MG63 (cell line): ENCODE results near the gene ASB2. TPM values are rescaled to one million over a fixed set of nuclear protein-coding genes. Genes with fewer than 3 reads are reported as not detected.

ENCODE experiments used
- DNase-seq: peaks from one replicate; pipeline ENCODE4 v3.0.0-alpha.2; 2020
- H3K27me3 ChIP-seq: fragments of 250-450 bp; sonication (Bioruptor Pico); 2 replicates; pipeline ENCODE4 v1.5.1; 2020; ENCODE audit warnings: mild to moderate bottlenecking, moderate library complexity
- H3K36me3 ChIP-seq: fragments of 250-450 bp; sonication (Bioruptor Pico); 2 replicates; pipeline ENCODE4 v1.5.1; 2020; ENCODE audit warnings: mild to moderate bottlenecking, moderate library complexity
- H3K4me3 ChIP-seq: fragments of 250-450 bp; sonication (Bioruptor Pico); 2 replicates; pipeline ENCODE4 v1.5.1; 2020; ENCODE audit warnings: mild to moderate bottlenecking, moderate library complexity
- H3K9me3 ChIP-seq: fragments of 250-450 bp; sonication (Bioruptor Pico); 2 replicates; pipeline ENCODE4 v1.5.1; 2020; ENCODE audit warnings: mild to moderate bottlenecking, moderate library complexity
- total RNA-seq: library from RNA; depleted of rRNA; stranded (reverse); fragments of >200 nt; shearing (Covaris generic); gene quantifications from 2 replicates; pipeline ENCODE4 v1.2.3, GENCODE V29; 2014; ENCODE audit warnings: low replicate concordance

Gene ASB2
- total RNA-seq, 1 experiment from 2014 or later = not detected

- Histone ChIP-seq H3K4me3 (no peak overlapping the region), H3K9me3 (no peaks in the 10 kb centered on the region), H3K27me3 (no peaks in the 10 kb centered on the region), H3K36me3 (no peaks in the 10 kb centered on the region)
- DNase-seq = no peak
Measured at GRCh38 chr14:93989939-93990338, 13.6 kb upstream of the ASB2 start.

- no peaks in the 10 kb centered on the region for H3K36me3 ChIP-seq
- no peak overlapping the region for H3K4me3 ChIP-seq
- DNase-seq = no peak
- H3K27me3 ChIP-seq = no peaks in the 10 kb centered on the region
- no peaks in the 10 kb centered on the region for H3K9me3 ChIP-seq
Measured at GRCh38 chr14:93987815-93988476, 11.6 kb upstream of the ASB2 start.

DNA sequence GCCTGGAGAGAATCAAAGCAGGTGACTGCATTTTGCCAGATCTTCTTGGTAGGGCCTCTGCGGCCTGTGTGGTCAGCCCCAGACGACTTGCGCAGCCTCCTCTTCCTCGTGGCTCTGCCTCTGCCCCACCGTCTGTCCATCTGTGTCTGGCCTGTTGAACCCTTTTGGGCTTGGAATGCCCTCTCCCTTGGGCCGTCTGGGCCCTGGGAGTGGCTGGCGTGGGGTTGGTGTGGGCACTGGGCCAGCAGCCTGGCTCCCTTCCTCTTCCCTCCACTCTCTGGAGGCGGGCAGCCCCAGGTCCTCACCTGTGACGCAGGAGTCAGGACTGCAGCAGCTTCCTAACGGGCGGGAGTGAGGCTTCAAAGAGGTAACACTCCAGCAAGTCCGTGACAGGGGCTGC, 11.0 kb upstream of the ASB2 start:
- Histone ChIP-seq H3K4me3 (no peak overlapping the region), H3K27me3 (no peaks in the 10 kb centered on the region), H3K9me3 (no peaks in the 10 kb centered on the region), H3K36me3 (no peaks in the 10 kb centered on the region)
- DNase-seq = no peak

DNA sequence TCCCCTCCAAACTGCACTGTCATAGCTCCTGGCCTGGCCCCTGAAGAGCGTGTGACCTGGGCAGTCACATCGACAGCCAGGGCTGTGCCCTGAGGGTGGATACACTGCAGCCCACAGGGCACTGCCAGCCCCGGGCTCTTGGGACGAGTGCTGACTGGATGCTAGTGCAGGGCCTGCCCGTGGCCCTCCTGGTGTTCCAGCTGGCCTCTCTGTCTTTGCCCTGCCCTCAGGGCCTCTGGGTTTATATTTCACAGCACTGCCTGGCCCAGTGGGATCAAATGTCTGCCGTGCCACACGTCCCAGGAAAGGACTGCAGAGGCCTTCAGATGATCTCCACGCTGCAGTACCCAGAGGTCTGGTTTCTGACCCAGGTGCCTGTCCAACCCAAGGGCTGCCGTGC, 10.6 kb upstream of the ASB2 start:
- DNase-seq = no peak

DNA sequence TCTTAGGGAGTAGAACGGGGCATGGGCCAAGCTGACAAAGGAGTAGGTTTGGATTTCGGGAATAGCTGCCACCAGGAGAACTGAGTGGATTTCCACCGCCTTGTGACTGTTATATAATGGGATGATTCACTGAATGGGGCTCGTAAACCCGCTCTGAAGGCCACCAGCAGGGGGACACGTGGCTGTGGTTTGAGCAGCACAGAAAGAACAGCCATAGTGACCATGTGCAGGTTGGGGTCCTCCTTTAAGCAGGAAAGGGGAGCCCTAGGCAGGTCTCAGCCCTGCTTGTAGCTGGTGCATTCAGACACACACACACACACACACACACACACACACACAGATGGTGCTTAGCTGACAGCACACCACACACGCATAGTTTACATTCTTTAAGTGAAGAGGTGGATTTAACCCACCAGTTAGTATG, 8.6 kb upstream of the ASB2 start:
- no peaks in the 10 kb centered on the region for H3K9me3 ChIP-seq
- H3K4me3 ChIP-seq = no peak overlapping the region
- H3K27me3 ChIP-seq = no peaks in the 10 kb centered on the region
- DNase-seq = peak; percentile 51
- H3K36me3 ChIP-seq = no peaks in the 10 kb centered on the region

More for the DNA sequence above, 10.6 kb upstream of the ASB2 start:
- Histone ChIP-seq H3K4me3 (no peak overlapping the region), H3K27me3 (no peaks in the 10 kb centered on the region), H3K9me3 (no peaks in the 10 kb centered on the region), H3K36me3 (no peaks in the 10 kb centered on the region)

- H3K9me3 ChIP-seq = no peaks in the 10 kb centered on the region
- DNase-seq = peak; percentile 57
Measured at GRCh38 chr14:93984070-93984469, 7.7 kb upstream of the ASB2 start.

GRCh38 chr14:93982230-93983007, 6.0 kb upstream of the ASB2 start:
- Histone ChIP-seq H3K27me3 (no peaks in the 10 kb centered on the region), H3K36me3 (no peaks in the 10 kb centered on the region), H3K4me3 (no peak overlapping the region), H3K9me3 (no peaks in the 10 kb centered on the region)
- DNase-seq = no peak

More at GRCh38 chr14:93984070-93984469, 7.7 kb upstream of the ASB2 start:
- no peaks in the 10 kb centered on the region for H3K27me3 ChIP-seq
- no peaks in the 10 kb centered on the region for H3K36me3 ChIP-seq
- no peak overlapping the region for H3K4me3 ChIP-seq

GRCh38 chr14:93981316-93982229, 5.2 kb upstream of the ASB2 start:
- DNase-seq = no peak
- Histone ChIP-seq H3K27me3 (no peaks in the 10 kb centered on the region), H3K9me3 (no peaks in the 10 kb centered on the region), H3K4me3 (no peak overlapping the region), H3K36me3 (no peaks in the 10 kb centered on the region)

DNA sequence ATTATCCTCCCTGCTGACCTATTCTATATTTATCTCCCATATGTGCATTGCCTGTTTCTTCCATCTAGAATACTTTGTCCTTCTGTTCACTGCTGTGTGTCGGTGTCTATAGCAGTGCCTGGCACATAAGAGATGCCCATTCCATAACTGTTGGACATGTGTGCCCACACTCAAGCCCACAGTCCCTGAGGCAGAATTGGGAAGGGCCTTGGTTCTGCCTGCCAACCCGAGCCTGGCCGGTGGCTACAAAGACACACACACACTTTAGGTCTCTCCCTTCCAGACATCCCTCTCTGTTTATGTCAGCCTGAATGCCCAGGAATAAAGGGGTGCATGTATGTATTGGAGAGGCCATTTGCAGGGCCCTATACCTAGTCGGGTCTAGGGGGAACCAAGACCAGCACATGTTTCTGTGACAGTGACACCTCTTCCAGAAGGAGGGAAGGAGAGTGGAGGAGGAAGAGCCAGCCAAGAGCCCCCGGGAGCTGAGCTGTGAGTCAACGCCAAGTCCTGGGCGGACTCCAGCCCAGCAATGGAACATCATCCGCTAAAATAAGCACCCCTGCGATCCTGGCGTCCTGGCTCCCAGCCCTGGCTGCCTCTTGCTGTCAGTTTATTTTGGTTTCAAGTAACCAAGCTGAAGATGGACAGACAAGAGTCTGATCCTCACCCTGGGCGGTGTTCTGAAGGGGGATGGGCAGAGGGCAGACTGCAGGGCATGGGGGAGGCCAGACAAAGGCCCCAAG, 4.3 kb upstream of the ASB2 start:
- Histone ChIP-seq H3K27me3 (no peaks in the 10 kb centered on the region), H3K36me3 (no peaks in the 10 kb centered on the region), H3K9me3 (no peaks in the 10 kb centered on the region), H3K4me3 (no peak overlapping the region)
- DNase-seq = peak; percentile 87

- H3K27me3 ChIP-seq = no peaks in the 10 kb centered on the region
- H3K9me3 ChIP-seq = no peaks in the 10 kb centered on the region
- no peak for DNase-seq
- H3K4me3 ChIP-seq = no peak overlapping the region
- no peaks in the 10 kb centered on the region for H3K36me3 ChIP-seq
Measured at GRCh38 chr14:93978735-93979134, 2.4 kb upstream of the ASB2 start.

GRCh38 chr14:93977790-93978581, 1.6 kb upstream of the ASB2 start:
- H3K27me3 ChIP-seq = no peaks in the 10 kb centered on the region
- no peaks in the 10 kb centered on the region for H3K9me3 ChIP-seq
- no peak for DNase-seq
- H3K36me3 ChIP-seq = no peaks in the 10 kb centered on the region
- no peak overlapping the region for H3K4me3 ChIP-seq

GRCh38 chr14:93977171-93977570, 801 bp upstream of the ASB2 start:
- no peak overlapping the region for H3K4me3 ChIP-seq
- DNase-seq = no peak
- no peaks in the 10 kb centered on the region for H3K27me3 ChIP-seq
- no peaks in the 10 kb centered on the region for H3K36me3 ChIP-seq
- no peaks in the 10 kb centered on the region for H3K9me3 ChIP-seq

DNA sequence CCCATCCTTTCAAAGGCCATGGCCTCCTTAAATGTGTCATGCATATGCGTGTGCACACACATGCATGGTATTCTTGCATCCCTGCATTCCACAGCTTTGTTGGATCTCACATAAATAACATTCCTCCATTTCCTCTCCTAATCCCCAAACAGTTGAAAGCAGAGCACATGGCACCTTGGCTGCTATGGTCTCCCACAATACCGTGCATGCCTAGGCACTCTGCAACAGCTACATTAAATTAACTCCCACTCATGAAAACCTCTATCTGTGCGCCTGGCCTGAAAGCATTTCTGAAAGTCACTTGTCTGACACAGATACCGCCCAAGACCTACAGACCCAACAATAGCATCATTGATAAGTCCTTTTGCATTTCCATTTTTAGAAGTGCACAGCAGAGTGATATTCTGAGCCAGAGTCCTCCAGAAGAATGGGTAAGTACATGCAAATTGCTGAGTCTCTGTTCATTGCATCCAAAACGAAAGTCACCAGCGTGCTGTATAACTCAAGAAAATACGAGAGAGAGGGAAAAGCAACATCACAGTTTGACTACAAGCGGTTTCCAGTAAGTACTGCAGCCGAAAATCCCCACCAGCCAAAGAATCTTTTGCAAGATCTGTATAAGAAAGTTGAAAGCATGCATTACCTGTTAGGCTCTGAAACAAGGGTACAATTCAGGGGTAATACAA, 436 bp downstream of the ASB2 start:
- H3K4me3 ChIP-seq = no peak overlapping the region
- no peaks in the 10 kb centered on the region for H3K36me3 ChIP-seq
- no peak for DNase-seq
- no peaks in the 10 kb centered on the region for H3K27me3 ChIP-seq
- H3K9me3 ChIP-seq = no peaks in the 10 kb centered on the region

GRCh38 chr14:93974833-93975232, 1.5 kb downstream of the ASB2 start:
- H3K4me3 ChIP-seq = no peak overlapping the region
- no peaks in the 10 kb centered on the region for H3K27me3 ChIP-seq
- DNase-seq = no peak
- no peaks in the 10 kb centered on the region for H3K36me3 ChIP-seq
- H3K9me3 ChIP-seq = no peaks in the 10 kb centered on the region

GRCh38 chr14:93974299-93974698, 2.1 kb downstream of the ASB2 start:
- no peak for DNase-seq
- Histone ChIP-seq H3K4me3 (no peak overlapping the region), H3K36me3 (no peaks in the 10 kb centered on the region), H3K27me3 (no peaks in the 10 kb centered on the region), H3K9me3 (no peaks in the 10 kb centered on the region)
